IPS DF 4.7 (cell line): ENCODE data around the gene SPATS2.

ENCODE experiments used
- DNase-seq: peaks from one replicate; pipeline ENCODE4 v3.0.0-alpha.2; 2013; ENCODE audit warnings: low spot score; ENCODE audit errors: extremely low read depth

The SPATS2 gene

DNA sequence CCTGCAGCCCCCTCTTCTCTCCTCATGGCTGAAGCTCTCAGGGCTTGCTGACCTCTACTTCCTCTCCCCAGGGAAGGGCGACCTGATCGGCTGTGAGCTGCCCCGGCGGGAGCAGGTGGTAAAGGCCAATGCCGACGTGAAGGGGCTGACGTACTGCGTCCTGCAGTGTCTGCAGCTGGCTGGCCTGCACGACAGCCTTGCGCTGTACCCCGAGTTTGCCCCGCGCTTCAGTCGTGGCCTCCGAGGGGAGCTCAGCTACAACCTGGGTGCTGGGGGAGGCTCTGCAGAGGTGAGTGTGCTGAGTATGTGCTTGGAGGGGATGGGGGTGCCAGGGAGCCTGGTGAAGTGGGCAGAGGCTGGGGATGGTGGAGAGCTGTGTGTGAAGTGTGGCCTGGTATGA, 187.0 kb downstream of the SPATS2 start:
- no peak for DNase-seq

DNA sequence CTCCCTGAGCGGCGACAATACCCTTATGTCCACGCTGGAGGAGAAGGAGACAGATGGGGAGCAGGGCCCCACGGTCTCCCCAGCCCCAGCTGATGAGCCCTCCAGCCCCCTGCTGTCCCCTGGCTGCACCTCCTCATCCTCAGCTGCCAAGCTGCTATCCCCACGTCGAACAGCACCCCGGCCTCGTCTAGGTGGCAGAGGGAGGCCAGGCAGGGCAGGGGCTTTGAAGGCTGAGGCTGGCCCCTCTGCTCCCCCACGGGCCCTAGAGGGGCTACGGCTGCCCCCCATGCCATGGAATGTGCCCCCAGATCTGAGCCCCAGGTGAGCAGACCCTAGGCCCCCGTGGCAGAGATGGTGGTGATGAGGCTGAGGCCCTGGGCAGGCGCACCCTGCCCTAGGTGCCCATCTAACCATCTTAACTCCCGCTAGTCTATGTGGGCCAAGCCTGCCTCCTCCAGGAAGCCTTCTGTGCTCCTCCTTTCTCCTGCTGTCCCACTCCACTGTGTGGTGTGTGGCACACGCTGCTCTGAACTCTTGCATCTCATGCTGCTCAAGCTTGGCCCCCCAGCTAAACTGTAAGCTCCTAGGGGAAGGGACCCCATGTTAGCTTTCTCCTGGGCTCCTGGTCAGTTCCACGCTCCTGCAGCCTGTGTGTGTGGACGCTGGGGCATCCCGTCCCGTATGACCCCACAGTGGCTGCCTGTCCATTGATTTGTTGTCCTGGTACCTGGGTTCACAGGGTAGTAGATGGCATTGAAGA, 188.5 kb downstream of the SPATS2 start:
- no peak for DNase-seq

GRCh38 chr12:49556391-49557186, 189.3 kb downstream of the SPATS2 start:
- no peak for DNase-seq

GRCh38 chr12:49557187-49557916, 190.1 kb downstream of the SPATS2 start:
- no peak for DNase-seq

- DNase-seq: no peak
Measured at GRCh38 chr12:49557917-49558215, 190.6 kb downstream of the SPATS2 start.

- DNase-seq: no peak
Measured at GRCh38 chr12:49558526-49558925, 191.3 kb downstream of the SPATS2 start.

- DNase-seq: no peak
Measured at GRCh38 chr12:49559011-49559675, 191.9 kb downstream of the SPATS2 start.

GRCh38 chr12:49560695-49561094, 193.4 kb downstream of the SPATS2 start:
- no peak for DNase-seq

GRCh38 chr12:49562233-49562632, 195.0 kb downstream of the SPATS2 start:
- DNase-seq: no peak

- DNase-seq: no peak
Measured at GRCh38 chr12:49562831-49563230, 195.6 kb downstream of the SPATS2 start.

DNA sequence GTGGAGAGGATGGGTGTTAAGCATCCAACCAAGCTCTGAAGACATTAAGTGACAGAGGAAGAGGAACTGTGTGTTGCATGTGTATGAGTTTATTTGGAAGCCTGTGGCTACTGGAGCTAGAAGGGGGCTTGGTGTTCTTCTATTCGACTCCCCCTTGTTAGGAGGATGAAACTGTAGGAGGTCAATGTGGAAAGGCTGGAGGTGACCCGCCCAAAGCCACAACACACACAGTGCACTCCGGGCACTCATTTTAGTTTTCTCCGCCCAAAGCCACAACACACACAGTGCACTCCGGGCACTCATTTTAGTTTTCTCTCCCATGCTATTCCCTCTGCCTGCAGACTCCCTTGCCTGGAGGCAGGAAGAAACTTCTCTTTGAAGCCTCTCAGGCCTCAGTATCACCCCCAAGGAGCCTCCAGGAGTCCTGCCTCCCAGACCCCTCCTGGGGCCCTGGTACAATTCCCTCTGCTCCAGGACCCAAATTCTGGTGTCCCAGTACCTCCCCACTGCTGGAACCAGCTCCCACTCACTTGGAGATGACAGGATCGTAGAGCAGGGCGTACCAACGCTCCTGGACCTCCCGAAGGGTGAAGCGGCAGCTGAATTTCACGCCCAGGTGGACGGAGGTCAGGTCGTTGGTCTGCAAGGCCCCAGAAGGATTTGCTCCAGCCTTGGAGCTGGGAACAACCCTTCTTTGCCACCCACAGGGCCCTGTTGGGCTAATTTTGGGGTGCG, 196.9 kb downstream of the SPATS2 start:
- no peak for DNase-seq

DNA sequence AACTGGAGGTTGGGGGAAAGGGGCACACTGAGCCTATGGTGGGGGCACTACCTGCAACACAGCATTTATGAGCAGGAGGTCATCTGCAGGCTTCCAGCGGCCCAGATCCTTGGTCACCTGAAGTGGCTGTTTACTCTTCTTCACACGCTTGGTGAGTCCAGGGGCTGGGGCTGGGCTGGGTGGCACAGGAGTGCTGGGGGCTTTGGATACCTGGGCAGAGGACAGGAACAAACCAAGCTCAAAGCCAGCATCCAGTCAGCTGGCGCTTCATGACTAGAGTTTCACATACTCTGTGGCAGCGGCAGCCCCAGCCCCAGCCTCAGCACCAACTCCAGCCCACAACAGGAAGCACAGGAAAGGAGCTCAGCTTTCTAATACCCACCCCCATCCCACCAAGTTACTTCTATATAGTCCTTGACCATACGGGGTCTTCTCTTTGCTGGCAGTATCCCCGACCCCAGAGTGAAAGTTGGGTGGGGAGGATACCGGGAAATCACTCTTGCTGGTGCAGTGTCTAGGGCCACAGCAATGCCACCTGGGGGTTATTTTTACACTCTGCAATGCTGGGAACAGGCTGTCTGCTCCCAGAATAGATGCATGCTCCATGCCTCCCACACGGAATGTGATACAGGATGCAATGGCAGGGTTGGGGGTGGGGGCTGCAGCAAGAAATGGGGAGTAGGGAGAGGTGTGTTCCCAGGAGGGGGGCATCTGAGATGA, 197.6 kb downstream of the SPATS2 start:
- DNase-seq: no peak

DNA sequence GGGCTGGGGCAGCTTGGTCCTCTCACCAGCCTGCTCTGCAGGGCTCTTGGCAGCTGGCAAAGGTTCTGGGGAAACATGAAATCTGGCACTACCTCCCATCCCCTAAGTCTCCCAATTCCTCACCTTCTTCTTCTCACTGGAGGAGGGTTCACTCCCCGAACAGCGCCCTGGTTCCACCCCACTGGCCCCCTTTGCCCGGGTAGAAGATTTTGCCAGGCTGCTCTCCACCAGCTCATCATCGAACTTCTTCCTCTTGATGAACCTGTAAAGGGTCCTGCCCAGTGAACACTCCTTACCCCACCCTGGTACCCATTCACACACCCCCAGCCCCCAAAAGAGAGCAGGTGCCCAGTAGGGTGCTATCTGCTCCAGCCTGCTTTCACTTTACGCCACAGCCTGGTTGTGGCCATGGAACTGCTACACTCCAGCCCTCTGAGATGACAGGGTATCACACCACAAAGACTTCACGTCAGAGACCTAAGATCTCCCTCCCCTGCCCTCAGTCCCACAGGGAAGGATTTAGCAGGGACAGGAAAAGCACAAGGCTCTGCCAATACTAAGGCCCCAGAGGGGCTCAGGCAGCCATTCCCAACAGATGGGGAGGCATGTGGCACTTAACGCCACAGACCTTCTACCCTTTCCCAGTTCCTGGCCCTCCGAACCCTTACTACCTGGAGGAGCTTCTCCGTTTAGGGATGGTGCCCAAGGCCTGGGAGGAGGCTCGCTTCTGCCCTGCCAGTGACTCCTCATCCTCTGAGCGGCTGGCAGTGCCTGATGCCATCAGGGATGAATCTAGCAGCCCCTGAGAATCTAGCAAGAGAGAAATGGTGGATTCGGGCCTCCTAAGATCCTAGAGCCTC, 198.4 kb downstream of the SPATS2 start:
- DNase-seq: no peak

DNA sequence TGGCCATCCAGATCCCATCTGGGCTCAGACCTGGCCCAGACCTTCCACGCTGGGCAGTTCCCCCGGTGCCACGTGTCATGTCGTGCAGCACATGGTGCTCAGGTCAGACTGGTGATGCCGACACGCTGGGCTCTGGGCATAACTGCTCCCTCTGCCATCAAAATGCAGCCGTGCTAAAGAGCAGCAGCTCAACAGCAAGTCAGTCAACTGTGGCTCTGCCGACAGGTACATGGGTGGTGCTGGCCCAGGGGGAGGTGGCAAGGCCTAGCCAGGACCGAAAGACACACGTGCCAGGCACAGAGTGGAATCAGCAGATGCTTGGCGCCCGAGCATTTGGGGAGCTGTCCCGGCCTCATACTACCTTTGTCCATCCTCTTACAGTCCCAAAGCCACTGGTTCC, 199.1 kb downstream of the SPATS2 start:
- no peak for DNase-seq

GRCh38 chr12:49567302-49567610, 200.0 kb downstream of the SPATS2 start:
- DNase-seq: no peak

DNA sequence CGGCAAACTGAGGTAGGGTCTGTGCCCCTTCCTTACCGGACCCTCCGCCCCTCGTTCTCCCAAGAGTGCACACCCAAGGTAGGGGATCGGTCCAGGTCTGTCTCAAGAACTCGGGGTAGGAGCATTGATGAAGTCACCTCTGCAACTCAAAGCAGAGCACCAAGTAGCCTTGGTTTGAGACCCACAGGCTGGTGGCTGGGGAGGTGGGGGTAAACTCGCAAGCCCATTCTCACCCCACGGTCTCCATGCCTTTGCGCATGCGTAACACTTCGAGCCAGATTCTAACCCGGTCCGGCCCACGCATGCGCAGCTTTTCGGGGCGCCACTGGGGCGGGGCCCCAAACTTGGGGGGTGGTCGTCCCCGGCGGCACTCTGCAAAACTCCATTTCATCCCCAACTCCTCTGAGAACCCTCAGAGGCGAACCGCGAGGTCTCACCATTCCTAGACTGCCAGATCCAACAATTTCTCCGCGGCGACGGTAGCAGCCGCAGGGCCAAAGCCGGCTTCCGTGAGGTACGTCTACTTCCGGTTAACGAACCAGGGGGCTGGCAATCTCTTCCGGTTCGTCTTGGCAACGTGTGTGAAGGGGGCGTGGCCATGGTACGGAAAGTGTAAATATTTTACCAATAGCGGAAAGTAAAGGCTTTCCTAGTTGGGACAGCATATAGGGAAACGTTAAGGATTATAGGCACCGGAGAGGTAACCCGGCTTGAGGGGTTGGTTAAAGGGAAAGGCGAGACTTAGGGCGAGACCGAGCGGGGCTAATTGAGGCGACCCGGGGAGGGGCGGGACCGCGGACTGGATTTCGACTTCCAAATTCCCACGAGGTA, 200.6 kb downstream of the SPATS2 start, which contains the start of gene MCRS1:
MCRS1 (minus strand) TSS at position 532 of the 831 bp plus-strand sequence. CDS start 1,411 bp downstream, outside the sequence.
- DNase-seq: no peak

- DNase-seq: no peak
Measured at GRCh38 chr12:49568442-49569162, 201.3 kb downstream of the SPATS2 start.
